Liver (tissue), 3 donors: ENCODE results near the gene MKRN3.

ENCODE experiments used
- ATF3 ChIP-seq: IDR thresholded peaks from 2 replicates; pipeline ENCODE4 v1.6.1; 2016; ENCODE audit warnings: antibody characterized with exemption
- CTCF ChIP-seq: fragments of 150-350 bp; IDR thresholded peaks from 2 replicates; pipeline ENCODE4 v1.5.1; 2017; ENCODE audit warnings: improper control_type of control experiment, low read depth, low read length; ENCODE audit not compliant: missing input control
- GABPA ChIP-seq, 2 donors: IDR thresholded peaks in 1 of 2; conservative IDR thresholded peaks in 1 of 2; 2 replicates each; pipeline ENCODE4 v1.6.1; 2016; ENCODE audit warnings: antibody characterized with exemption in 2 of 2, mild to moderate bottlenecking in 1 of 2, moderate library complexity in 1 of 2
- JUND ChIP-seq, 2 donors: IDR thresholded peaks; 2 replicates each; pipeline ENCODE4 v1.6.1; 2016; ENCODE audit warnings: antibody characterized with exemption in 2 of 2
- REST ChIP-seq: IDR thresholded peaks from 2 replicates; pipeline ENCODE4 v1.6.1; 2016; ENCODE audit warnings: antibody characterized with exemption, mild to moderate bottlenecking
- ZBTB33 ChIP-seq: IDR thresholded peaks from 2 replicates; pipeline ENCODE4 v1.6.1; 2016; ENCODE audit warnings: antibody characterized with exemption
- donor health status: healthy.
- donor health status: healthy.

- TF ChIP-seq CTCF = no peak
- no peak for TF ChIP-seq ATF3
- TF ChIP-seq ZBTB33 = no peak
- TF ChIP-seq REST = no peak
- no peak for TF ChIP-seq JUND (IDR thresholded peaks at IDR 0.05)
- TF ChIP-seq GABPA (IDR thresholded peaks at IDR 0.05 in 1 of 2, conservative IDR thresholded peaks at IDR 0.05 in 1 of 2) = no peak
Observed at GRCh38 chr15:23616536-23616935, 51.1 kb downstream of the MKRN3 start.
